HL-60 (cell line): ENCODE measurements around the gene CSNK1A1.

ENCODE experiments used
- CTCF ChIP-seq: IDR thresholded peaks from one replicate; pipeline ENCODE4 v1.5.1; 2011; ENCODE audit warnings: low read length, control low read depth, inconsistent platforms; ENCODE audit not compliant: insufficient read depth
- POLR2AphosphoS5 ChIP-seq: IDR thresholded peaks from 2 replicates; pipeline ENCODE4 v1.6.1; 2012; ENCODE audit warnings: low read depth
- REST ChIP-seq: IDR thresholded peaks from 2 replicates; pipeline ENCODE4 v1.6.1; 2012; ENCODE audit warnings: low read depth; ENCODE audit not compliant: insufficient replicate concordance

GRCh38 chr5:149572576-149573231 lies 21.5 kb upstream of the CSNK1A1 start:
- TF ChIP-seq CTCF (no peak), POLR2AphosphoS5 (no peak), REST (no peak)
